ENCODE measurements around the gene HTT.

HTT gene

GRCh38 chr4:3176367-3177229 lies 102.1 kb downstream of the HTT start:
- no peak for DNase-seq

GRCh38 chr4:3177426-3177825 lies 102.9 kb downstream of the HTT start:
- DNase-seq, result no peak

GRCh38 chr4:3177905-3178304 lies 103.4 kb downstream of the HTT start:
- DNase-seq, result no peak

- no peak for DNase-seq
Measured at GRCh38 chr4:3178351-3178750, 103.9 kb downstream of the HTT start.

GRCh38 chr4:3179126-3179706 lies 104.7 kb downstream of the HTT start:
- DNase-seq, result no peak

GRCh38 chr4:3183008-3183407 lies 108.5 kb downstream of the HTT start:
- DNase-seq, result no peak

- DNase-seq, result no peak
Measured at GRCh38 chr4:3184725-3185124, 110.2 kb downstream of the HTT start.

- DNase-seq, result no peak
Measured at GRCh38 chr4:3186609-3187008, 112.1 kb downstream of the HTT start.

GRCh38 chr4:3188118-3188517 lies 113.6 kb downstream of the HTT start:
- DNase-seq, result no peak

GRCh38 chr4:3189459-3189858 lies 115.0 kb downstream of the HTT start:
- no peak for DNase-seq

- no peak for DNase-seq
Measured at GRCh38 chr4:3190549-3190948, 116.1 kb downstream of the HTT start.

- DNase-seq, result no peak
Measured at GRCh38 chr4:3192188-3192587, 117.7 kb downstream of the HTT start.

- no peak for DNase-seq
Measured at GRCh38 chr4:3192827-3193226, 118.3 kb downstream of the HTT start.

GRCh38 chr4:3193531-3194203 lies 119.2 kb downstream of the HTT start:
- DNase-seq, result peak in 1 of 2 donors; percentile 6

- DNase-seq, result no peak
Measured at GRCh38 chr4:3196670-3197359, 122.3 kb downstream of the HTT start.

GRCh38 chr4:3197366-3198105 lies 123.1 kb downstream of the HTT start:
- DNase-seq, result no peak

GRCh38 chr4:3198906-3199305 lies 124.4 kb downstream of the HTT start:
- DNase-seq, result no peak

- no peak for DNase-seq
Measured at GRCh38 chr4:3199653-3200422, 125.4 kb downstream of the HTT start.

GRCh38 chr4:3200423-3201090 lies 126.1 kb downstream of the HTT start:
- DNase-seq, result no peak

- peak; percentile 78 to 90 for DNase-seq
Measured at GRCh38 chr4:3201718-3202702, 127.5 kb downstream of the HTT start.

All from inflammatory macrophage (primary cell).